Ishikawa (cell line): ENCODE data around the gene NLK.

ENCODE experiments used
- EGR1 ChIP-seq: IDR thresholded peaks from 2 replicates; pipeline ENCODE4 v1.6.1; 2012
- EP300 ChIP-seq: IDR thresholded peaks from 2 replicates; pipeline ENCODE4 v1.6.1; 2012; ENCODE audit warnings: borderline replicate concordance
- TCF12 ChIP-seq: IDR thresholded peaks from 2 replicates; pipeline ENCODE4 v1.6.1; 2012; ENCODE audit warnings: low read depth
- TEAD4 ChIP-seq: IDR thresholded peaks from 2 replicates; pipeline ENCODE4 v1.6.1; 2012
- YY1 ChIP-seq: IDR thresholded peaks from 2 replicates; pipeline ENCODE4 v1.6.1; 2012; ENCODE audit warnings: low read depth
- ZBTB7A ChIP-seq: IDR thresholded peaks from 2 replicates; pipeline ENCODE4 v1.6.1; 2012; ENCODE audit warnings: low read depth
- TF ChIP-seq, protein P1 (sequence below): IDR thresholded peaks from 2 replicates; pipeline ENCODE4 v1.6.1; 2012

DNA sequence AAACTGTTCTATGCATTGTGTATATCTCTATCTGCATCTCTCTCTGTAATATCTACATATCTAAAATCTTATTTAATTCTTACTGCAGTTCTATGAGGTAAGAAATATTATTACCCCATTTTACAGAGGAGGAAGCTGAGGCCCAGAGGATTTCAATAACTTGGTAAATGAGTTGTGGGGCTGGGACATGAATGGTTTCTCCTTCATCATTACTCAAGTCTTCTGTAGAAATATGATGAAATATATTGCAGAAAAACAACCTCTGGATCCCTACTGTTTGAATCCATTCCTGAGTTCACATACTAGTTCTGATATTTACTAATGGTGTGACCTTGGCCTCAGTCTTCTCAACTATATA lies 45.5 kb upstream of the NLK start:
- TF ChIP-seq, protein P1, sequence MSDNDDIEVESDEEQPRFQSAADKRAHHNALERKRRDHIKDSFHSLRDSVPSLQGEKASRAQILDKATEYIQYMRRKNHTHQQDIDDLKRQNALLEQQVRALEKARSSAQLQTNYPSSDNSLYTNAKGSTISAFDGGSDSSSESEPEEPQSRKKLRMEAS, result no peak
- no peak for TF ChIP-seq EGR1
- no peak for TF ChIP-seq TCF12
- TF ChIP-seq ZBTB7A, result no peak
- no peak for TF ChIP-seq YY1
- no peak for TF ChIP-seq TEAD4
- TF ChIP-seq EP300, result no peak
